ENCODE results near the gene AMN. TPM values are rescaled to one million over a fixed set of nuclear protein-coding genes. Genes with fewer than 3 reads are reported as not detected.

AMN gene
- total and polyA plus RNA-seq, 9 of the 15 experiments (the other 6 are each of a cell fraction or from before 2014, with no cell fraction given), result 0.04 to 0.14 TPM; not detected in 7

DNA sequence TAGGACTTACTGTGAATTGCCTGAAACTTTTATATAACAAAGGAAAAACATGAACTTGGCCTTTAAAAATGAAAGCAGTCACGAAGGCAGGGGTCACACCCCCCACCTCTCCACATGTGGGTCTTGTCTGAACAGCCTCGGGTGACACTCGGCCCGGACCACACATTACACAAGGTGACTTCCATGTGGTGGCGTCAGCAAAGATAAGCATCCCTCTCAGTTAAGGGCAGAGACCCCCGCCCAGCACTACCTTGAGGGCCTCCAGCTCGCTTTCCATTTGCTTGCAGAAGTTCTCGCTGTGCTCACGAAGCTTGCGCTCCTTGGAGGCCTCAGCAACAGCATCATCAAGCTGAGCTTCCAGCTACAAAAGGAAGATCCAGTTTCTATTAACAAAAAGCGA, 47.4 kb downstream of the AMN start:
- ChIA-PET CTCF (ENCODE audit: low intra/inter-chr PET ratio) (no interaction called here), POLR2A (interaction anchor here (0.5 kb wide), 1 partner anchor 46 kb away, joined by 3 read pairs; no protein-coding TSS in a partner anchor)

More for the DNA sequence above, 47.4 kb downstream of the AMN start:
- Histone ChIP-seq H3K4me2 (ENCODE audit: insufficient read depth, low read length) (no peak overlapping the region), H3K9me3 (replicated peaks; ENCODE audit: control insufficient read depth, insufficient read depth, low read depth, low read length) (no peaks in the 10 kb centered on the region), H3K4me1 (replicated peaks in 1 of 2; ENCODE audit: control insufficient read depth in 2 of 2, insufficient read depth in 2 of 2, low read length in 2 of 2) (peaks cover 0 to 6% of the 10 kb centered on the region in 2 experiments; a peak in 1 of 5 replicates), H3K36me3 (ENCODE audit: control insufficient read depth, insufficient read depth, low read length) (peaks cover 66% of the 10 kb centered on the region; the same call in 2 of the 3 replicates), H3K79me2 (ENCODE audit: control insufficient read depth, insufficient read depth, low read length) (no peaks in the 10 kb centered on the region), H3K27ac (ENCODE audit: extremely low read depth, low read depth, low read length) (no peak overlapping the region), H3K4me3 (no peak overlapping the region), H3K9ac (ENCODE audit: insufficient read depth in 1 of 2, low read depth in 2 of 2, low read length in 2 of 2) (no peak overlapping the region), H4K20me1 (replicated peaks; ENCODE audit: control insufficient read depth, insufficient read depth, low read length) (no peaks in the 10 kb centered on the region), H2AFZ (ENCODE audit: low read depth, low read length) (no peak overlapping the region), H3K9me1 (ENCODE audit: control insufficient read depth, insufficient read depth, low read length) (no peaks in the 10 kb centered on the region), H3K27me3 (ENCODE audit: control insufficient read depth in 2 of 2, insufficient read depth in 2 of 2, low read length in 2 of 2) (no peaks in the 10 kb centered on the region)
- ATAC-seq, result no peak
- TF ChIP-seq, protein P1, sequence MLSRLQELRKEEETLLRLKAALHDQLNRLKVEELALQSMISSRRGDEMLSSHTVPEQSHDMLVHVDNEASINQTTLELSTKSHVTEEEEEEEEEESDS (CRISPR knock-in tag; IDR thresholded peaks at IDR 0.05), result no peak
- TF ChIP-seq TBL1XR1 (IDR thresholded peaks at IDR 0.05; ENCODE audit: low read length in 2 of 2) (no peak), HCFC1 (IDR thresholded peaks at IDR 0.05; ENCODE audit: low read depth, low read length) (no peak), ESRRB (CRISPR knock-in tag; IDR thresholded peaks at IDR 0.05; ENCODE audit: borderline replicate concordance) (no peak)
- TF ChIP-seq, protein P2, sequence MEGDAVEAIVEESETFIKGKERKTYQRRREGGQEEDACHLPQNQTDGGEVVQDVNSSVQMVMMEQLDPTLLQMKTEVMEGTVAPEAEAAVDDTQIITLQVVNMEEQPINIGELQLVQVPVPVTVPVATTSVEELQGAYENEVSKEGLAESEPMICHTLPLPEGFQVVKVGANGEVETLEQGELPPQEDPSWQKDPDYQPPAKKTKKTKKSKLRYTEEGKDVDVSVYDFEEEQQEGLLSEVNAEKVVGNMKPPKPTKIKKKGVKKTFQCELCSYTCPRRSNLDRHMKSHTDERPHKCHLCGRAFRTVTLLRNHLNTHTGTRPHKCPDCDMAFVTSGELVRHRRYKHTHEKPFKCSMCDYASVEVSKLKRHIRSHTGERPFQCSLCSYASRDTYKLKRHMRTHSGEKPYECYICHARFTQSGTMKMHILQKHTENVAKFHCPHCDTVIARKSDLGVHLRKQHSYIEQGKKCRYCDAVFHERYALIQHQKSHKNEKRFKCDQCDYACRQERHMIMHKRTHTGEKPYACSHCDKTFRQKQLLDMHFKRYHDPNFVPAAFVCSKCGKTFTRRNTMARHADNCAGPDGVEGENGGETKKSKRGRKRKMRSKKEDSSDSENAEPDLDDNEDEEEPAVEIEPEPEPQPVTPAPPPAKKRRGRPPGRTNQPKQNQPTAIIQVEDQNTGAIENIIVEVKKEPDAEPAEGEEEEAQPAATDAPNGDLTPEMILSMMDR (IDR thresholded peaks at IDR 0.05 in 2 of 3, conservative IDR thresholded peaks at IDR 0.05 in 1 of 3; ENCODE audit: insufficient read depth in 2 of 3, low read depth in 1 of 3, low read length in 3 of 3), result no peak
- TF ChIP-seq, protein P3, sequence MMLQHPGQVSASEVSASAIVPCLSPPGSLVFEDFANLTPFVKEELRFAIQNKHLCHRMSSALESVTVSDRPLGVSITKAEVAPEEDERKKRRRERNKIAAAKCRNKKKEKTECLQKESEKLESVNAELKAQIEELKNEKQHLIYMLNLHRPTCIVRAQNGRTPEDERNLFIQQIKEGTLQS (IDR thresholded peaks at IDR 0.05), result no peak
- TF ChIP-seq, protein P3 (CRISPR knock-in tag; conservative IDR thresholded peaks at IDR 0.05), result no peak
- TF ChIP-seq, protein P4, sequence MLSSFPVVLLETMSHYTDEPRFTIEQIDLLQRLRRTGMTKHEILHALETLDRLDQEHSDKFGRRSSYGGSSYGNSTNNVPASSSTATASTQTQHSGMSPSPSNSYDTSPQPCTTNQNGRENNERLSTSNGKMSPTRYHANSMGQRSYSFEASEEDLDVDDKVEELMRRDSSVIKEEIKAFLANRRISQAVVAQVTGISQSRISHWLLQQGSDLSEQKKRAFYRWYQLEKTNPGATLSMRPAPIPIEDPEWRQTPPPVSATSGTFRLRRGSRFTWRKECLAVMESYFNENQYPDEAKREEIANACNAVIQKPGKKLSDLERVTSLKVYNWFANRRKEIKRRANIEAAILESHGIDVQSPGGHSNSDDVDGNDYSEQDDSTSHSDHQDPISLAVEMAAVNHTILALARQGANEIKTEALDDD (IDR thresholded peaks at IDR 0.05), result no peak
- in situ Hi-C loops (cut with MboI) (no loop called here), intact Hi-C loops (cut with micrococcal nuclease) (no loop called here)
- no TSS peak for BruUV-seq (replicated peaks)
- DNase-seq (ENCODE audit: extremely low read depth in 1 of 4, low spot score in 3 of 4), result no peak
- no peak for FAIRE-seq
- 83% methylated on average over 2 of the region's 11 CpGs for WGBS (ENCODE audit: insufficient coverage, low coverage, missing lambda C conversion rate)
